NCI-H1694 treated with DMSO at 0.1 percent for 48 hours (cell line): ENCODE data around the gene ZFP69B.
"Not testable (repeated sequence)": the region's sequence is repeated elsewhere in the genome, so short reads cannot be mapped to it uniquely, and the experiment has no call there.

Experiments used
- DNase-seq: peaks from one replicate; lab custom pipeline; 2025; lab: John Stamatoyannopoulos, UW

Gene ZFP69B

GRCh38 chr1:40435876-40436275 lies 14.4 kb upstream of the ZFP69B start:
- no peak for DNase-seq

GRCh38 chr1:40438391-40439015 lies 11.8 kb upstream of the ZFP69B start:
- DNase-seq, result no peak

DNA sequence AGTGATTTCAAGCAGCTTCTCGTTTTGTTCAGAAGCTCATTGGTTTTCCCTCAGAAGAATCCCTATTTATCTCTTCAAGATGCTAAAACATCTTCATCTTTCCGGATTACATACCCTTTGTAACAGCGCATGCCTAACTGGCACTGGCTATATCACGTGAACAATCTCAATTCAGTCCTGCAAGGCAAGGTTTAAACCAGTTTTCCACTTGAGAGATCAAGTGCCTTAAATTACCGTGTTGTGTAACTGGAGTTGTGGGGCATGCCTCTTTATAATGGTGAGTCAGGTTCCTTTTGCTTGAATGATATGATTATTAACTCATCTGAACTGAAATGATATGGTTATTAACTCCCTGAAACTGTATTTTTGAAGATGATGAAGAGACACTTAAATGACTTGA lies 11.0 kb upstream of the ZFP69B start:
- DNase-seq, result no peak

DNA sequence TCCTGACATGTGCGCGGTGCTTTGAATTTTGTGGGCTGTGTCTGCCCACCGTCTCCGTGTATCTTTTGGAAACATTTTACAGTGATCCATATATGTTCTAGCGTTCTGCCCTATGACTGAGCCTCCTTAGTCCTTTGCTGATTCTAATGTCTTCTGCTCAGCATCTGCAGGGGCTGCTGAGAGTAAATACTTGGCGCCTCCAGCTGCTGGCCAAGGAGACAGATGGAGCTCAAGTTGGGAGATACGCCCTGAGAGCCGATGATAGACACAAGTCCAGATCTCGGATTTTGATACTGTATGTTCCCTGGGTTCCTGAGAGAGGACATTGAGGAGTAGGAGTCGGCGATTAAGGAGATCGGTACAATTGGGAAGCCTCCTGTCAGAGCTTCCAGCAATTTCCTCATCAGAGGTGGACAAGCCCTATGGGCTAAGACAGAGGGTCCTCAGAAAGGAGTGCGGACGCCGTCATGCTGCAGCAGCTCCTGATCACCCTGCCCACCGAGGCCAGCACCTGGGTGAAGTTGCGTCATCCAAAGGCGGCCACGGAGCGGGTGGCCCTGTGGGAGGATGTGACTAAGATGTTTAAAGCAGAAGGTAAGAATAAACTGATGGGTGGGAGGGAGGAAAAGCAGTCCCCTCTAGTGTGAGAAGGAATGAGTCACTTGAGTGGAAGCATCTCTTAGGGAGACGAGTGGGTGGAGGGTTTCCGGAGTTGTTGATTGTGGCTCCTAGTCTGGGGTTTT lies 390 bp downstream of the ZFP69B start:
- peak; percentile 51 for DNase-seq

- no peak for DNase-seq
These were observed 936 bp downstream of the ZFP69B start for GRCh38 chr1:40451238-40451585.

DNA sequence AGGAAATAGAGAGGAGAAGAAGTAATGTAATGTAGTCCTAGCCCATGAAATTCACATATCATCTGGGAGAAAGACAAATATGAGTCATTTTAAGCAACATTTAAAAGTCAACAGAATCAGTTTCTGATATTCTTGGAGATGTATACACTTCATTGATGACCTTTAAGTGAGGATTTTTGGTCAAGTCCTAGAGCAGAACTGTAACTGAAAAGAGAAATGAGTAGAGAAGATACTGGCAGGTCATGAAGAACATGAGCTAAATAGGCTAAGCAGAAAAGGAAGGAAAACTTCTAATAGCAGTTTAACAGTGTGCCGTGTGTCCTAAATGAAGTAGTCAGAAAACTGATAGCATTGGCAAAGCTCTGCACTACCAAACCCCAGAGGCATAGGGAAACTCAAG lies 4.6 kb downstream of the ZFP69B start:
- no peak for DNase-seq

GRCh38 chr1:40462956-40463590 lies 12.8 kb downstream of the ZFP69B start:
- no peak for DNase-seq

DNA sequence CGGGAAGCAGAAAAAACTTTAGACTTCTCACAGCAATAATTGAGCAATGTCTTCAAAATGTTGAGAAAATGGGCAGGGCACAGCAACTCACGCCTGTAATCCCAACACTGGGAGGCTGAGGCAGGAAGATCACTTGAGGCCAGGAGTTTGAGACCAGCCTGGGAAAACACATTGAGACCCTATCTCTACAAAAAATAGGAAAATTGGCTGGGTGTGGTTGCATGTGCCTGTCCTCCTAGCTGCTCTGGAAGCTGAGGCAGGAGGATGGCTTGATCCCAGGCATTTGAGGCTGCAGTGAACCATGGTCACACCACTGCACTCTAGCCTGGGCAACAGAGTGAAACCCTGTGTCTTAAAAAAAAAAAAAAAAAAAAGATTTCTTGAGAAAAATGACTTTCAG lies 19.1 kb downstream of the ZFP69B start:
- DNase-seq, result no peak

- no peak for DNase-seq
These were observed 25.0 kb downstream of the ZFP69B start for GRCh38 chr1:40475268-40475667.

GRCh38 chr1:40476924-40477677 lies 26.8 kb downstream of the ZFP69B start, which contains the start of gene ZFP69:
TSS of gene ZFP69 (plus strand) at chr1:40477290. CDS start at chr1:40479362, 2,072 bp downstream.
- DNase-seq, result peak; percentile 30

GRCh38 chr1:40477678-40478053 lies 27.4 kb downstream of the ZFP69B start:
- no peak for DNase-seq

- DNase-seq, result no peak
These were observed 28.0 kb downstream of the ZFP69B start for GRCh38 chr1:40478276-40478675.

GRCh38 chr1:40479156-40479555 lies 28.9 kb downstream of the ZFP69B start:
- no peak for DNase-seq

DNA sequence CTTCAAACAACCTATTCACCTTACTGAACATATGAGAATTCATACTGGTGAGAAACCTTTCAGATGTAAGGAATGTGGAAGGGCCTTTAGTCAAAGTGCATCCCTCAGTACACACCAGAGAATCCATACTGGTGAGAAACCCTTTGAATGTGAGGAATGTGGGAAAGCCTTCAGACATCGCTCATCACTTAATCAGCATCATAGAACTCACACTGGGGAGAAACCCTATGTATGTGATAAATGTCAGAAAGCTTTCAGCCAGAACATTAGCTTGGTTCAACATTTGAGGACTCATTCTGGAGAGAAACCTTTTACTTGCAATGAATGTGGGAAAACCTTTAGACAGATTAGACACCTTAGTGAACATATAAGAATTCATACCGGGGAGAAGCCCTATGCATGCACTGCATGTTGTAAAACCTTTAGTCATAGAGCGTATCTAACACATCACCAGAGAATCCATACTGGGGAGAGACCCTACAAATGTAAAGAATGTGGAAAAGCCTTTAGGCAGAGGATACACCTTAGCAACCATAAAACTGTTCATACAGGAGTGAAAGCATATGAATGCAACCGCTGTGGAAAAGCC lies 45.1 kb downstream of the ZFP69B start:
- DNase-seq, result no peak

DNA sequence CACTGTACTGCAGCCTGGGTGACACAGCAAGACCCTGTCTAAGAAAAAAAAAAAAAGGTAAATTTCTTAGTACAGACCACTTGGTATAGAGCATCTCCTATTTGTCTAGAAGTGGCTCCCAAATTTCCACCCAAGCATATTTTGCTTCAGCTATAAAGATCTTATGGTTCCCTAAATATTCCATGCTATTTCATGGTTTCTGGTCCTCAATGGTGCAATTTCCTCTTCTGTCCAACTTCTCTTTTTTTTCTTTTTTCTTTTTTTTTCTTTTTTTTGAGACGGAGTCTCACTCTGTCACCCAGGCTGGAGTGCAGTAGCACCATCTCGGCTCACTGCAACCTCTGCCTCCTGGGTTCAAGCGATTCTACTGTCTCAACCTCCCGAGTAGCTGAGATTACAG lies 52.4 kb downstream of the ZFP69B start:
- DNase-seq, result not testable (repeated sequence)

GRCh38 chr1:40507973-40508372 lies 57.7 kb downstream of the ZFP69B start:
- no peak for DNase-seq

DNA sequence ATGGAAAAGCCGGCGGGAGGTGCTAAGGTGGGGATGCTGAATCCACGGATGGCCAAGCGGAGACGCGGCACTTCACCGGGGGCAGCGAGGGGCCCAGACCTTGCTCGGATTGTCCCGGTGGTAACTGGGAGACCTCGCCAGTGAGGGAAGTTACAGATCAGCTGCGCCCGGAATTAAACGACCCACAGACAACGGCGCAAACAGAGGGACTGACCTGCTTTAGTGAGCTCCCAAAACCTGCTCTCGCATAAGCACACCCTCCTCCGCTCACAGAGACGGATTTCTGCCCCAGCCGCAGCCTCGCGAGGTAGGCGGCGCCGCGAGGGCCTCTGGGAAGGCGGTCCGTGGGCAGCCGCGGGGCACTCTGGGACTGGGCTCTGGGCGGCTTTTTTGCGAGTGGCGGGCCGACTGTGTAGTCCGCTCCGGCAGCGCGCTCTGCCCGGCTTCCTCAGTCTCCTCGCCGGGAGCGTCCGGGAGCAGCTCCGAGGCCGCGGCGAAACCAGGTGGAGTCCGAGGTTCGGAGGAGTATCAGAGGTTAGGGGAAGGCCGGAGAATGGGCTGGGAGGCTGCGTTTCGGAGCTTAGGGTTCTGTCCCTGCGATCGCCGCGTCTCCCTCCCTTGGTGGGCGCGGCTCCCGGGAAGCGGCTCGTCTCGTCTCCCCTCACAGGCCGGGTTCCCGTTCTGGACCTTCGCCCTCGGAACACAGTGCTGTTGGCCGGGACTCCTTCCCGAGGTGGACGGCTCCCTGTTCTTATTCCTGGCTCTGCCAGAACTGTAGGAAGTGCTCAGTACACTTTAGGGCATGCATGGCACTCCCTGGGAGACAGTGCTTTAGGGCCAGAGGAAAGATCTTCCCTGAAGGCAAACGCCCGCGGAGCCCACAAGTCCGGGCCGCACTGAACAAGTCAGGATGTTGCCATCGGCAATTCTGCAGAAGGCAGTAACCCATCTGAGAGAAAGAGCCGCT lies 58.4 kb downstream of the ZFP69B start, which contains the start of gene EXO5:
Gene EXO5, plus strand, starts transcription at position 393 of the 967 bp plus-strand sequence. CDS start 5,778 bp downstream, outside the sequence.
- peak; percentile 38 for DNase-seq
